GM10248 (cell line): ENCODE measurements around the gene SEMA4C.

Experiments used
- CTCF ChIA-PET: fragments of 300-600 bp; sonication (Branson Sonifier 250); formaldehyde crosslinking; extraction: SDS; loops from one replicate; lab custom pipeline; 2021; ENCODE audit warnings: antibody characterized with exemption; lab: Yijun Ruan, JAX
- POLR2A ChIA-PET: fragments of 350-650 bp; sonication (Branson Sonifier 250); formaldehyde crosslinking; extraction: SDS; loops from one replicate; lab custom pipeline; 2020; ENCODE audit warnings: antibody characterized with exemption; lab: Yijun Ruan, JAX
- DNase-seq: peaks from one replicate; pipeline ENCODE4 v3.0.0; 2012; ENCODE audit errors: extremely low spot score
- CTCF ChIP-seq: IDR thresholded peaks from 2 replicates; pipeline ENCODE4 v1.5.1; 2012; ENCODE audit warnings: mild to moderate bottlenecking, low read depth; ENCODE audit errors: extremely low read depth, missing control alignments, control extremely low read depth

The SEMA4C gene

DNA sequence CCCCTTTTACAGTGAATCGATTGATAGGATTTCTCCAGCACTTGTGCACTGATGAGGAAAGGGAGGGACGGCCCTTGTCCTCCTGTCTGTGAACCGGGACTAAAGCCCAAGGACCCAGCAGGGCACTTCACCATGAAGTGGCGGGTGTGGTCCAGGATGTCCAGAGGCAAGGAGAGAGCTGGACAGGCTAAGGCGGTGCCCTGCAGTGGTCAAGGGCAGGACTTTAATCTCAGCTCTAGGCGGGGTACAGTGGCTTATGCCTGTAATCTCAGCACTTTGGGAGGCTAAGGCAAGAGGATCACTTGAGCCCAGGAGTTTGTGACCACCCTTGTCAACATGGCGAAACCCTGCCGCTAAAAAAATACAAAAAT lies 28.2 kb upstream of the SEMA4C start:
- DNase-seq: no peak
- ChIA-PET CTCF (interaction anchor here (1.3 kb wide), 1 partner anchor 26 kb away, joined by 3 read pairs; no protein-coding TSS in a partner anchor), POLR2A (no interaction called here)
- TF ChIP-seq CTCF: no peak

DNA sequence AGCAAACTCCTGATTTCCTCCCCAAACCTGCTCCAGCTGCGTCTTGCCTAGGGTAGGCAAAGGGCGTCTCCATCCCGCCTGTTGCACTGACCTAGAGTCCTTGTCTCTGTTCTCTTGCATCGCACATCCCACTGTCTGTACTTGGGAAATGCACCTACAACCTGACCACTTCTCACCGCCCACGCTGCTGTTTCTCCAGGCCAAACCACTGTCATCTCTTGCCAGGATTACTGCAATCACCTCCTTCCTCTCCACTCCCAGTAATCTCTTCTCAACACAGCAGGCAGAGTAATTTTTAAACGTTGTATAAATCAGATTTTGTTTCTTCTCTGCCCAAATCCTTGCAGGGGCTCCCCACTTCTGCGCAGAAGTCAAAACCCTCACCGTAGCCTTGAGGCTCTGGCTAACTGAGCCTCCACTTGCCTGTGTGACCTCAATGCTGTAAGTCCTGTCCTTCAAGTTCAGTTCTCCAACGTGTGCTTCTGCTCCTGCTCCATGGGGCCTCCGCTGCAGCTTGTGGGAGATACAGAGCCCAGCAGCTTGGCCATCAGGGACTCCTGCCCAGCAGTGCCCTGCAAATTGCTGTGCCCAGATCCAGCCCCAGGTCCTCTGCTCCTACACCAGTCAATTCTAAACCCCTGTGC lies 27.7 kb upstream of the SEMA4C start:
- CTCF ChIA-PET: no interaction called here
- no peak for TF ChIP-seq CTCF
- DNase-seq: no peak
- POLR2A ChIA-PET: no interaction called here

- DNase-seq: no peak
- TF ChIP-seq CTCF: no peak
- ChIA-PET POLR2A (no interaction called here), CTCF (interaction anchor here (1.1 to 1.3 kb wide), 2 partner anchors 16 to 38 kb away, joined by 3 read pairs; partner anchors contain the start of gene ANKRD39)
Measured at GRCh38 chr2:96895746-96896651, 26.1 kb upstream of the SEMA4C start.

GRCh38 chr2:96895032-96895745 lies 25.3 kb upstream of the SEMA4C start:
- POLR2A ChIA-PET: no interaction called here
- no peak for DNase-seq
- CTCF ChIA-PET: interaction anchor here (1.1 kb wide), 1 partner anchor 37 kb away, joined by 3 read pairs; the partner anchor contains the start of gene ANKRD39
- TF ChIP-seq CTCF: no peak

GRCh38 chr2:96894151-96894531 lies 24.3 kb upstream of the SEMA4C start:
- POLR2A ChIA-PET: no interaction called here
- DNase-seq: no peak
- TF ChIP-seq CTCF: no peak
- CTCF ChIA-PET: interaction anchor here (0.8 kb wide), 1 partner anchor 8 kb away, joined by 3 read pairs; no protein-coding TSS in a partner anchor
